GM21737 (cell line): Measurements from ENCODE around the gene PKD2L1.
A peak's percentile ranks its signal among the peaks of the same experiment; 100 is the strongest.
"Not testable (repeated sequence)": the region's sequence is repeated elsewhere in the genome, so short reads cannot be mapped to it uniquely, and the experiment has no call there.

Experiments used
- ATAC-seq: cut with Tn5 transposase; IDR thresholded peaks from one replicate; pipeline ENCODE4 v1.9.1; 2021; ENCODE audit warnings: mild to moderate bottlenecking, moderate library complexity; ENCODE audit not compliant: unreplicated experiment

PKD2L1 gene

GRCh38 chr10:100330079-100330478 lies at the start of gene PKD2L1:
Gene PKD2L1 (minus strand): TSS chr10:100330228. CDS start chr10:100330103, 125 bp downstream.
- no peak for ATAC-seq

GRCh38 chr10:100377830-100378229 lies 47.8 kb upstream of the PKD2L1 start:
- ATAC-seq = no peak

- not testable (repeated sequence) for ATAC-seq
These were observed 46.6 kb upstream of the PKD2L1 start for GRCh38 chr10:100376656-100377055.

- not testable (repeated sequence) for ATAC-seq
These were observed 44.8 kb upstream of the PKD2L1 start for GRCh38 chr10:100374677-100375353.

- ATAC-seq = no peak
These were observed 44.2 kb upstream of the PKD2L1 start for GRCh38 chr10:100374200-100374655.

- ATAC-seq = peak; percentile 94
These were observed 43.5 kb upstream of the PKD2L1 start for GRCh38 chr10:100373298-100374199.

- ATAC-seq = no peak
These were observed 42.6 kb upstream of the PKD2L1 start for GRCh38 chr10:100372415-100373297.

GRCh38 chr10:100371482-100372027 lies 41.5 kb upstream of the PKD2L1 start:
- ATAC-seq = no peak

GRCh38 chr10:100370714-100371481 lies 40.9 kb upstream of the PKD2L1 start:
- no peak for ATAC-seq

- ATAC-seq = no peak
These were observed 38.7 kb upstream of the PKD2L1 start for GRCh38 chr10:100368721-100369120.

GRCh38 chr10:100364735-100365391 lies 34.8 kb upstream of the PKD2L1 start:
- no peak for ATAC-seq

GRCh38 chr10:100364175-100364574 lies 34.1 kb upstream of the PKD2L1 start:
- ATAC-seq = no peak

- ATAC-seq = no peak
These were observed 32.8 kb upstream of the PKD2L1 start for GRCh38 chr10:100362570-100363496.

GRCh38 chr10:100360234-100360633 lies 30.2 kb upstream of the PKD2L1 start:
- no peak for ATAC-seq

GRCh38 chr10:100359529-100360150 lies 29.6 kb upstream of the PKD2L1 start:
- no peak for ATAC-seq

GRCh38 chr10:100359030-100359432 lies 29.0 kb upstream of the PKD2L1 start:
- ATAC-seq = no peak

- ATAC-seq = no peak
These were observed 27.2 kb upstream of the PKD2L1 start for GRCh38 chr10:100357059-100357858.
